ENCODE results near the gene TEPSIN. TPM values are rescaled to one million over a fixed set of nuclear protein-coding genes. Genes with fewer than 3 reads are reported as not detected.

Gene TEPSIN
- total RNA-seq, 2 experiments from 2014 or later, result 28.2 to 32.2 TPM

GRCh38 chr17:81234940-81235821 is 3.7 kb downstream of the TEPSIN start:
- ATAC-seq (no peak), DNase-seq (no peak)
- CTCF ChIA-PET, result interaction anchor here (1.2 kb wide), 1 partner anchor 133 kb away, joined by 5 read pairs; no protein-coding TSS in a partner anchor
- Mint-ChIP-seq H3K27ac (no peak overlapping the region), H3K4me1 (ENCODE audit: low read depth) (peaks cover 12% of the 10 kb centered on the region), H3K4me3 (no peak overlapping the region), H3K27me3 (no peaks in the 10 kb centered on the region), H3K36me3 (ENCODE audit: low read depth) (peaks cover 13% of the 10 kb centered on the region), H3K9me3 (no peaks in the 10 kb centered on the region)
- intact Hi-C loops (cut with micrococcal nuclease), result no loop called here
- TF ChIP-seq, protein P1, sequence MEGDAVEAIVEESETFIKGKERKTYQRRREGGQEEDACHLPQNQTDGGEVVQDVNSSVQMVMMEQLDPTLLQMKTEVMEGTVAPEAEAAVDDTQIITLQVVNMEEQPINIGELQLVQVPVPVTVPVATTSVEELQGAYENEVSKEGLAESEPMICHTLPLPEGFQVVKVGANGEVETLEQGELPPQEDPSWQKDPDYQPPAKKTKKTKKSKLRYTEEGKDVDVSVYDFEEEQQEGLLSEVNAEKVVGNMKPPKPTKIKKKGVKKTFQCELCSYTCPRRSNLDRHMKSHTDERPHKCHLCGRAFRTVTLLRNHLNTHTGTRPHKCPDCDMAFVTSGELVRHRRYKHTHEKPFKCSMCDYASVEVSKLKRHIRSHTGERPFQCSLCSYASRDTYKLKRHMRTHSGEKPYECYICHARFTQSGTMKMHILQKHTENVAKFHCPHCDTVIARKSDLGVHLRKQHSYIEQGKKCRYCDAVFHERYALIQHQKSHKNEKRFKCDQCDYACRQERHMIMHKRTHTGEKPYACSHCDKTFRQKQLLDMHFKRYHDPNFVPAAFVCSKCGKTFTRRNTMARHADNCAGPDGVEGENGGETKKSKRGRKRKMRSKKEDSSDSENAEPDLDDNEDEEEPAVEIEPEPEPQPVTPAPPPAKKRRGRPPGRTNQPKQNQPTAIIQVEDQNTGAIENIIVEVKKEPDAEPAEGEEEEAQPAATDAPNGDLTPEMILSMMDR (IDR thresholded peaks at IDR 0.05), result no peak
- POLR2A ChIA-PET, result interaction anchor here (0.6 kb wide), 1 partner anchor 71 kb away, joined by 3 read pairs; no protein-coding TSS in a partner anchor

DNA sequence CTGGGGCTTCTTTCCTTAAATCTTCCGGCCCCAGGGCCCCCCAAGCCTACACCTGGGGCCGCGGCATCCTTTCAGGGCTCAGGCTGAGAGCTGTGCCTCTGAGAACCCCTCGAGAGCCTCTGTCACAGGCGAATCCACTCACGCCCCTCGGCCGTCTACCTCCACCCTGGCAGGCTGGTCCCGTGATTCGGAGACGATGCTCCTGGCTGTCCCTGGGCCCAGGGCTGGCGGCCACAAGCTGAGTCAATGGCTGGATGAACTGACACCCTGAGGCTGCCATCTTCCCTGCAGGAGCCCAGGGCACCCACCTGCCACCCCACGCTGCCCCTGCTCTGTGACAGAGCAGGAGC is 4.4 kb downstream of the TEPSIN start:
- ChIA-PET CTCF (interaction anchor here (0.6 kb wide), 1 partner anchor 12 kb away, joined by 4 read pairs; the partner anchor contains the start of gene CEP131), POLR2A (no interaction called here)
- TF ChIP-seq, protein P1 (IDR thresholded peaks at IDR 0.05), result no peak
- intact Hi-C loops (cut with micrococcal nuclease), result no loop called here
- ATAC-seq (no peak), DNase-seq (no peak)
- Mint-ChIP-seq H3K9me3 (no peaks in the 10 kb centered on the region), H3K4me1 (ENCODE audit: low read depth) (peaks cover 10% of the 10 kb centered on the region), H3K4me3 (no peak overlapping the region), H3K27ac (no peak overlapping the region), H3K27me3 (no peaks in the 10 kb centered on the region), H3K36me3 (ENCODE audit: low read depth) (peaks cover 7% of the 10 kb centered on the region)

DNA sequence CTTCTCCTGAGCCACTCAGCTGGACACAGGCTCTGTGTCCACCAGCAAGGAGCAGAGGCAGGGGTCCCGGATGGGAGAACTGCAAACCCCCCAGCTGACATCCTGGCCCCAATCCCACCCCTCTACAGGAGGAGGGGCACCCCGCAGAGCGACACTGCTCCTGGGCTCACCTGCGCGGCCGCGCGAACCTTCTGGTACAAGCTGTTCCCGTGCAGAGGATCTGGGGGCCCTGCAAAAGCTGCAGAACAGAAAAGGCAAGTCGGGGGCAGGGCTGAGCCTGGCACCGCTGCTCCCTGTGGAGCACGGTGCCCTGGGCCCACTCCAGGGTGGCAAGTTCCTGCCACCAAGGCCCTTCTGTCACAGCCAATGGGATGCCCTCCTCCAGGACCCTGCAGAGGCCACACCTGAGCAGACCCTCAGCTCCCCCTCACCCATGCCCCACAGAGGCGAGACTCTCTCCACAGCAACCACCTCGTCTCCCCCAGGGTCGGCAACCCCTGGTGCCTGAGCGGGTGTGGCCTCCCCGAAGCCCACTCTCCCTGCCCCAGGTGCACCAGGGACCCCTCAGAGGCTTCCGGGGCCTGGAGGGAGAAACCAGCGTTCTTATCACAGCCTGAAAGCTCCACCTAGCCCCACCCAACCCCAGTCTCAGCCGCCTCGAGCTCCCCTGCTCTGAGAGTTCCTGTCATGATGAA is 4.9 kb downstream of the TEPSIN start:
- H3K27ac Mint-ChIP-seq, result no peak overlapping the region
- POLR2A ChIA-PET, result interaction anchor here (0.8 kb wide), 1 partner anchor 210 kb away, joined by 3 read pairs; no protein-coding TSS in a partner anchor
- peaks cover 10% of the 10 kb centered on the region for H3K4me1 Mint-ChIP-seq (ENCODE audit: low read depth)
- CTCF ChIA-PET, result interaction anchor here (0.6 to 1.3 kb wide), 2 partner anchors 11 to 19 kb away, joined by 4 read pairs; partner anchors contain the start of gene CEP131
- no peaks in the 10 kb centered on the region for H3K9me3 Mint-ChIP-seq
- TF ChIP-seq, protein P1 (IDR thresholded peaks at IDR 0.05), result no peak
- H3K27me3 Mint-ChIP-seq, result no peaks in the 10 kb centered on the region
- H3K4me3 Mint-ChIP-seq, result no peak overlapping the region
- intact Hi-C loops (cut with micrococcal nuclease), result no loop called here
- DNase-seq (no peak), ATAC-seq (no peak)
- peaks cover 7% of the 10 kb centered on the region for H3K36me3 Mint-ChIP-seq (ENCODE audit: low read depth)

DNA sequence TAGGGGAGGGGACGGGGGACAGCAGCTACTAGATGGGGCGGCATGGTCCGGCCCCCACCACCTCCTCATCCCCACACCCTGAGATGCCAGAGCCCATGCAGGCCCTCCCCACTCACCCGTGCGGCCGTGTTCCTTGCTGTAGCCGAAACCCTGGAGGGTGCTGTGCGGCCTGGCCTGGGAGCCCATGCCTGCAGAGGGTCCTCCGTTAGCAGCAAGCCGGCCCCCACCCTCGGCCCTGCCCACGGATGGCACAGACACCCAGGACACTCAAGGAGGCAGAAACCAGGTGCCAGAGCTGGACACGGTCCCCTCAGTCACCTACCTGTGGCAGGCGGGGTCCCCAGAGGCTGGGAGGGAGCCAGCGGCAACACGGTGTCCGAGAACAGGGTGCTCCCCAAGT is 5.5 kb downstream of the TEPSIN start:
- ChIA-PET POLR2A (no interaction called here), CTCF (interaction anchor here (1.3 kb wide), 1 partner anchor 20 kb away, joined by 4 read pairs; no protein-coding TSS in a partner anchor)
- H3K27ac Mint-ChIP-seq, result no peak overlapping the region
- no peak for DNase-seq
- peaks cover 10% of the 10 kb centered on the region for H3K4me1 Mint-ChIP-seq (ENCODE audit: low read depth)
- H3K4me3 Mint-ChIP-seq, result no peak overlapping the region
- no peak for ATAC-seq
- TF ChIP-seq, protein P1 (IDR thresholded peaks at IDR 0.05), result no peak
- H3K36me3 Mint-ChIP-seq (ENCODE audit: low read depth), result peaks cover 7% of the 10 kb centered on the region
- no peaks in the 10 kb centered on the region for H3K27me3 Mint-ChIP-seq
- H3K9me3 Mint-ChIP-seq, result no peaks in the 10 kb centered on the region
- intact Hi-C loops (cut with micrococcal nuclease), result no loop called here
